OCI-LY1 (cell line): ENCODE data around the gene PCNT.

Experiments
- CTCF ChIP-seq: fragments of 200-600 bp; sonication (generic), shearing (Covaris generic); IDR thresholded peaks from 2 replicates; pipeline ENCODE4 v1.5.1; 2017; ENCODE audit warnings: mild to moderate bottlenecking, antibody characterized with exemption, low read length, moderate library complexity, mixed read lengths
- EZH2 ChIP-seq: fragments of 200-600 bp; sonication (generic), shearing (Covaris generic); IDR thresholded peaks from 2 replicates; pipeline ENCODE4 v1.8.0; 2017; ENCODE audit warnings: borderline replicate concordance, mixed run types, mild to moderate bottlenecking, antibody characterized with exemption, low read length, moderate library complexity, mixed read lengths

- TF ChIP-seq CTCF (no peak), EZH2 (no peak)
Observed at GRCh38 chr21:46357684-46358425, 33.9 kb downstream of the PCNT start.
